GM21619 (cell line): ENCODE data around the gene HOXC5.
"Not testable (repeated sequence)": the region's sequence is repeated elsewhere in the genome, so short reads cannot be mapped to it uniquely, and the experiment has no call there.

Experiments
- ATAC-seq: cut with Tn5 transposase; IDR thresholded peaks from one replicate; pipeline ENCODE4 v1.9.1; 2021; ENCODE audit not compliant: unreplicated experiment

HOXC5 gene

GRCh38 chr12:54060174-54060974, 27.5 kb downstream of the HOXC5 start:
- ATAC-seq, result no peak

- no peak for ATAC-seq
Observed at GRCh38 chr12:54060975-54061778, 28.3 kb downstream of the HOXC5 start.

GRCh38 chr12:54065677-54066076, 32.8 kb downstream of the HOXC5 start:
- no peak for ATAC-seq

- no peak for ATAC-seq
Observed at GRCh38 chr12:54066408-54066807, 33.6 kb downstream of the HOXC5 start.

GRCh38 chr12:54068418-54069070, 35.7 kb downstream of the HOXC5 start:
- no peak for ATAC-seq

GRCh38 chr12:54071942-54072341, 39.1 kb downstream of the HOXC5 start:
- no peak for ATAC-seq

- no peak for ATAC-seq
Observed at GRCh38 chr12:54074308-54074707, 41.5 kb downstream of the HOXC5 start.

- ATAC-seq, result no peak
Observed at GRCh38 chr12:54075409-54075808, 42.6 kb downstream of the HOXC5 start.

GRCh38 chr12:54075974-54076373, 43.1 kb downstream of the HOXC5 start:
- ATAC-seq, result no peak

GRCh38 chr12:54077843-54078242, 45.0 kb downstream of the HOXC5 start:
- ATAC-seq, result not testable (repeated sequence)

- ATAC-seq, result not testable (repeated sequence)
Observed at GRCh38 chr12:54079115-54079514, 46.3 kb downstream of the HOXC5 start.

- ATAC-seq, result not testable (repeated sequence)
Observed at GRCh38 chr12:54080008-54080924, 47.4 kb downstream of the HOXC5 start.

GRCh38 chr12:54081053-54081514, 48.2 kb downstream of the HOXC5 start:
- not testable (repeated sequence) for ATAC-seq

- not testable (repeated sequence) for ATAC-seq
Observed at GRCh38 chr12:54081581-54082396, 48.9 kb downstream of the HOXC5 start.

GRCh38 chr12:54082397-54082892, 49.6 kb downstream of the HOXC5 start:
- ATAC-seq, result no peak
